H9 (cell line): Measurements from ENCODE around the gene THSD7A. TPM values are rescaled to one million over a fixed set of nuclear protein-coding genes. Genes with fewer than 3 reads are reported as not detected.

ENCODE experiments used
- DNase-seq: peaks from one replicate; pipeline ENCODE4 v3.0.0-alpha.2; 2017
- H2AFZ ChIP-seq: one replicate; pipeline ENCODE4 v1.6.1; 2013; ENCODE audit warnings: mild to moderate bottlenecking, low read length, control low read depth, moderate library complexity
- H2AK5ac ChIP-seq: 2 replicates; pipeline ENCODE4 v1.6.1; 2013; ENCODE audit warnings: low read length, control low read depth, mixed read lengths; ENCODE audit not compliant: insufficient read length
- H2BK120ac ChIP-seq: one replicate; pipeline ENCODE4 v1.6.1; 2013; ENCODE audit warnings: low read depth, mild to moderate bottlenecking, low read length, control low read depth, inconsistent platforms; ENCODE audit not compliant: poor library complexity, severe bottlenecking
- H2BK12ac ChIP-seq: 2 replicates; pipeline ENCODE4 v1.6.1; 2013; ENCODE audit warnings: low read length, control low read depth, mixed read lengths, low read depth; ENCODE audit not compliant: insufficient read length
- H2BK15ac ChIP-seq: 2 replicates; pipeline ENCODE4 v1.6.1; 2013; ENCODE audit warnings: low read depth, low read length, control low read depth
- H2BK20ac ChIP-seq: one replicate; pipeline ENCODE4 v1.6.1; 2013; ENCODE audit warnings: low read depth, mild to moderate bottlenecking, low read length, control low read depth, inconsistent platforms; ENCODE audit not compliant: poor library complexity, severe bottlenecking
- H2BK5ac ChIP-seq: 2 replicates; pipeline ENCODE4 v1.6.1; 2013; ENCODE audit warnings: low read length, control low read depth, mixed read lengths; ENCODE audit not compliant: insufficient read length
- H3K14ac ChIP-seq: 2 replicates; pipeline ENCODE4 v1.6.1; 2013; ENCODE audit warnings: low read length, control low read depth; ENCODE audit not compliant: insufficient read depth
- H3K18ac ChIP-seq: 2 replicates; pipeline ENCODE4 v1.6.1; 2013; ENCODE audit warnings: low read depth, mild to moderate bottlenecking, mixed read lengths, low read length, control low read depth; ENCODE audit not compliant: insufficient read length
- H3K23ac ChIP-seq: 2 replicates; pipeline ENCODE4 v1.6.1; 2013; ENCODE audit warnings: low read length, control low read depth, mixed read lengths, low read depth; ENCODE audit not compliant: insufficient read length
- H3K23me2 ChIP-seq: 2 replicates; pipeline ENCODE4 v1.6.1; 2013; ENCODE audit warnings: low read depth, mild to moderate bottlenecking, mixed read lengths, low read length, control low read depth; ENCODE audit not compliant: insufficient read length, poor library complexity, severe bottlenecking
- H3K27ac ChIP-seq: 2 replicates; pipeline ENCODE4 v1.5.1; 2013; ENCODE audit warnings: low read length, control low read depth, mixed read lengths, low read depth; ENCODE audit not compliant: insufficient read length
- H3K27me3 ChIP-seq: 2 replicates; pipeline ENCODE4 v1.6.1; 2013; ENCODE audit warnings: low read length, control low read depth, inconsistent platforms; ENCODE audit not compliant: insufficient read depth
- H3K4ac ChIP-seq: 2 replicates; pipeline ENCODE4 v1.6.1; 2013; ENCODE audit warnings: low read depth, mild to moderate bottlenecking, control low read depth, inconsistent platforms, low read length, moderate library complexity
- H3K4me1 ChIP-seq: 2 replicates; pipeline ENCODE4 v1.6.1; 2013; ENCODE audit warnings: low read length, control low read depth, inconsistent platforms; ENCODE audit not compliant: insufficient read depth
- H3K4me2 ChIP-seq: 2 replicates; pipeline ENCODE4 v1.6.1; 2013; ENCODE audit warnings: low read length, control low read depth, mixed read lengths; ENCODE audit not compliant: insufficient read length, insufficient read depth
- H3K56ac ChIP-seq: 2 replicates; pipeline ENCODE4 v1.6.1; 2013; ENCODE audit warnings: low read depth, mild to moderate bottlenecking, mixed read lengths, low read length, control low read depth; ENCODE audit not compliant: insufficient read length
- H3K79me1 ChIP-seq: 2 replicates; pipeline ENCODE4 v1.6.1; 2013; ENCODE audit warnings: low read depth, mild to moderate bottlenecking, moderate library complexity, low read length, control low read depth, inconsistent platforms; ENCODE audit not compliant: insufficient read depth, poor library complexity, severe bottlenecking
- H3K79me2 ChIP-seq: 2 replicates; pipeline ENCODE4 v1.6.1; 2013; ENCODE audit warnings: low read length, control low read depth, inconsistent platforms; ENCODE audit not compliant: insufficient read depth
- H3K9ac ChIP-seq: 2 replicates; pipeline ENCODE4 v1.6.1; 2013; ENCODE audit warnings: low read length, control low read depth, mixed read lengths; ENCODE audit not compliant: insufficient read length; ENCODE audit errors: extremely low read depth
- H3K9me3 ChIP-seq: one replicate; pipeline ENCODE4 v1.6.1; 2013; ENCODE audit warnings: low read depth, low read length, inconsistent platforms; ENCODE audit not compliant: control insufficient read depth
- H3T11ph ChIP-seq: one replicate; pipeline ENCODE4 v1.6.1; 2013; ENCODE audit warnings: mild to moderate bottlenecking, low read length, control low read depth, inconsistent platforms
- H4K20me1 ChIP-seq: one replicate; pipeline ENCODE4 v1.6.1; 2013; ENCODE audit not compliant: control insufficient read depth, insufficient read length, insufficient read depth
- H4K5ac ChIP-seq: 2 replicates; pipeline ENCODE4 v1.6.1; 2013; ENCODE audit warnings: low read depth, mild to moderate bottlenecking, mixed read lengths, low read length, control low read depth; ENCODE audit not compliant: insufficient read length
- H4K8ac ChIP-seq: replicated peaks from 2 replicates; pipeline ENCODE4 v1.6.1; 2013; ENCODE audit warnings: low read length, control low read depth, mixed read lengths, low read depth; ENCODE audit not compliant: insufficient read length
- H4K91ac ChIP-seq: 2 replicates; pipeline ENCODE4 v1.6.1; 2013; ENCODE audit warnings: low read depth, mild to moderate bottlenecking, moderate library complexity, mixed read lengths, low read length, control low read depth; ENCODE audit not compliant: insufficient read length
- H3K27ac Mint-ChIP-seq, 3 experiments: 2 replicates in 2 of 3; 3 replicates in 1 of 3; pipeline ENCODE4 v1.8.0; 2020 to 2021; ENCODE audit warnings: mixed read lengths in 3 of 3, mild to moderate bottlenecking in 1 of 3, moderate library complexity in 1 of 3
- H3K27me3 Mint-ChIP-seq: 2 replicates; pipeline ENCODE4 v1.8.0; 2021; ENCODE audit warnings: low read depth, mild to moderate bottlenecking, moderate library complexity, mixed read lengths
- H3K36me3 Mint-ChIP-seq, 3 experiments: 2 replicates in 2 of 3; 3 replicates in 1 of 3; pipeline ENCODE4 v1.8.0; 2020 to 2021; ENCODE audit warnings: low read depth in 3 of 3, mixed read lengths in 3 of 3; ENCODE audit not compliant: insufficient read depth in 1 of 3
- H3K4me1 Mint-ChIP-seq, 2 experiments: 2 replicates each; pipeline ENCODE4 v1.8.0; 2020; ENCODE audit warnings: mixed read lengths in 2 of 2
- H3K4me3 Mint-ChIP-seq, 2 experiments: 2 replicates in 1 of 2; 3 replicates in 1 of 2; pipeline ENCODE4 v1.8.0; 2020 to 2021; ENCODE audit warnings: mild to moderate bottlenecking in 2 of 2, mixed read lengths in 2 of 2, moderate library complexity in 1 of 2
- H3K9me3 Mint-ChIP-seq, 2 experiments: 2 replicates in 1 of 2; 3 replicates in 1 of 2; pipeline ENCODE4 v1.8.0; 2020; ENCODE audit warnings: mild to moderate bottlenecking in 2 of 2, mixed read lengths in 2 of 2, moderate library complexity in 1 of 2
- WGBS: extraction: QIAGEN DNeasy Blood & Tissue Kit; methylation state at CpG from one replicate; pipeline ENCODE4 v1.1.7; 2013; ENCODE audit warnings: missing lambda C conversion rate, low lambda C conversion rate, mixed read lengths; ENCODE audit not compliant: insufficient read length; ENCODE audit errors: extremely low coverage; 5-methylcytosine and 5-hydroxymethylcytosine counted together
- total RNA-seq: library from RNA; stranded (reverse); gene quantifications from 2 replicates; pipeline ENCODE4 v1.2.1, GENCODE V29; 2021
- TF ChIP-seq, protein P1 (sequence below): fragments of 200-600 bp; sonication (generic); conservative IDR thresholded peaks from 3 replicates; pipeline ENCODE4 v1.8.0; 2021; ENCODE audit warnings: antibody characterized with exemption, mild to moderate bottlenecking

THSD7A gene
- total RNA-seq, 1 experiment from 2014 or later = 0.42 TPM

DNA sequence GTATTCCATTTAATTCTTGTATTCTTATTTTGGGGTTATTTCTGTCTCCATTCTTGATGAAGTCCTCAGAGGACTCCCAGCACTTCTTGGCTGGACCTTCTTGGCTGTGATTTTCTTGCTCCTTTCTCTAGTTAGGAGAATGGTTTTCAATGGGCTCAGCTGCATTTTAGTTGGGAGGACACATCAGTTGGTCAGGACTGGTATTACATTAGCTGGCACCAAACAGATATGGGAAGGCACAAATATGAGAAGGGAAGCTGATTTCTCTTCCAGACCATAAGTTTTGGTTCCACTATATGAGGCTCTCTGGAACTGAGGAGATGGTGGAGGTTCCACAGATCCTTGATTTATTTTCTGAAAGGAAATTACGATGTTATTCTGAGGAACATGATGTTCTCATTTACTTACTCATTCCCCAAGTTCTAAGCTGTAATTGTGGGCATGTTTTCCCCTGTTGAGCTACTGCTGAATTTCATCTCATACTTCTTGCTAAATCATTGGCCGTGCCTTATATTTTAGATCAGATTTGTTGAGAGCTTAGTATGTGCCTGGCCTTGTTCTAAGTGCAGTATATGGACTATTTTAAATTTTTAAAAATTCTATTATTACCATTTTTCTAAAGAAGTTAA is 261.0 kb downstream of the THSD7A start:
- no peak overlapping the region for H2BK120ac ChIP-seq
- H2AK5ac ChIP-seq = no peak overlapping the region
- H3K4ac ChIP-seq = no peak overlapping the region
- H3K23ac ChIP-seq = no peak overlapping the region
- Mint-ChIP-seq H3K4me1 (no peaks in the 10 kb centered on the region), H3K27ac (no peak overlapping the region), H3K4me3 (no peak overlapping the region), H3K36me3 (no peaks in the 10 kb centered on the region), H3K27me3 (no peaks in the 10 kb centered on the region), H3K9me3 (no peaks in the 10 kb centered on the region)
- H2BK5ac ChIP-seq = no peak overlapping the region
- H3T11ph ChIP-seq = no peak overlapping the region
- H3K9ac ChIP-seq = no peak overlapping the region
- no peak overlapping the region for H3K14ac ChIP-seq
- H2AFZ ChIP-seq = no peak overlapping the region
- H3K56ac ChIP-seq = no peak overlapping the region
- H2BK12ac ChIP-seq = no peak overlapping the region
- no peak overlapping the region for H2BK15ac ChIP-seq
- H3K4me1 ChIP-seq = no peaks in the 10 kb centered on the region
- no peak overlapping the region for H3K4me2 ChIP-seq
- no peak overlapping the region for H2BK20ac ChIP-seq
- H4K5ac ChIP-seq = no peak overlapping the region
- no peaks in the 10 kb centered on the region for H3K23me2 ChIP-seq
- no peaks in the 10 kb centered on the region for H3K27me3 ChIP-seq
- H4K20me1 ChIP-seq = no peaks in the 10 kb centered on the region
- no peak overlapping the region for H3K27ac ChIP-seq
- WGBS = no CpG with 5 or more reads among the region's 2 CpGs
- TF ChIP-seq, protein P1, sequence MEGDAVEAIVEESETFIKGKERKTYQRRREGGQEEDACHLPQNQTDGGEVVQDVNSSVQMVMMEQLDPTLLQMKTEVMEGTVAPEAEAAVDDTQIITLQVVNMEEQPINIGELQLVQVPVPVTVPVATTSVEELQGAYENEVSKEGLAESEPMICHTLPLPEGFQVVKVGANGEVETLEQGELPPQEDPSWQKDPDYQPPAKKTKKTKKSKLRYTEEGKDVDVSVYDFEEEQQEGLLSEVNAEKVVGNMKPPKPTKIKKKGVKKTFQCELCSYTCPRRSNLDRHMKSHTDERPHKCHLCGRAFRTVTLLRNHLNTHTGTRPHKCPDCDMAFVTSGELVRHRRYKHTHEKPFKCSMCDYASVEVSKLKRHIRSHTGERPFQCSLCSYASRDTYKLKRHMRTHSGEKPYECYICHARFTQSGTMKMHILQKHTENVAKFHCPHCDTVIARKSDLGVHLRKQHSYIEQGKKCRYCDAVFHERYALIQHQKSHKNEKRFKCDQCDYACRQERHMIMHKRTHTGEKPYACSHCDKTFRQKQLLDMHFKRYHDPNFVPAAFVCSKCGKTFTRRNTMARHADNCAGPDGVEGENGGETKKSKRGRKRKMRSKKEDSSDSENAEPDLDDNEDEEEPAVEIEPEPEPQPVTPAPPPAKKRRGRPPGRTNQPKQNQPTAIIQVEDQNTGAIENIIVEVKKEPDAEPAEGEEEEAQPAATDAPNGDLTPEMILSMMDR = no peak
- H3K79me2 ChIP-seq = no peaks in the 10 kb centered on the region
- H3K9me3 ChIP-seq = no peaks in the 10 kb centered on the region
- H4K8ac ChIP-seq = no peak overlapping the region
- no peak for DNase-seq
- no peak overlapping the region for H4K91ac ChIP-seq
- H3K18ac ChIP-seq = no peak overlapping the region
- no peaks in the 10 kb centered on the region for H3K79me1 ChIP-seq
